Prostate gland (tissue), 2 donors: ENCODE measurements around the gene CACNA1B. TPM values are rescaled to one million over a fixed set of nuclear protein-coding genes. Genes with fewer than 3 reads are reported as not detected.

Experiments
- DNase-seq: peaks from one replicate; pipeline ENCODE4 v3.0.0-alpha.2; 2019; ENCODE audit warnings: low spot score
- H3K27ac ChIP-seq, 2 donors: fragments of 200-600 bp; sonication (generic); 2 replicates each; pipeline ENCODE4 v1.5.1; 2017 to 2019
- H3K27me3 ChIP-seq: fragments of 200-600 bp; sonication (generic); replicated peaks from 2 replicates; pipeline ENCODE4 v1.5.1; 2019; ENCODE audit not compliant: insufficient read depth
- H3K36me3 ChIP-seq, 2 donors: fragments of 200-600 bp; sonication (generic); 1 replicate in 1 of 2; 2 replicates in 1 of 2; pipeline versions ENCODE4 v1.5.1 to v1.8.1; 2017 to 2019
- H3K4me1 ChIP-seq: fragments of 200-600 bp; sonication (generic); replicated peaks from 2 replicates; pipeline ENCODE4 v1.5.1; 2019
- H3K4me3 ChIP-seq, 2 donors: fragments of 200-600 bp; sonication (generic); 2 replicates each; pipeline ENCODE4 v1.5.1; 2017 to 2019
- H3K9me3 ChIP-seq: fragments of 200-600 bp; sonication (generic); 2 replicates; pipeline ENCODE4 v1.5.1; 2017
- CTCF ChIP-seq, 4 experiments: fragments of 200-600 bp in 2 of 4; fragments of 450-650 bp in 2 of 4; sonication (generic) in 2 of 4; IDR thresholded peaks; 1 replicate in 3 of 4; 2 replicates in 1 of 4; pipeline ENCODE4 v1.5.1; 2016 to 2019; ENCODE audit warnings: antibody characterized with exemption in 4 of 4, mild to moderate bottlenecking in 2 of 4, moderate library complexity in 2 of 4
- POLR2A ChIP-seq: fragments of 450-650 bp; IDR thresholded peaks from one replicate; pipeline ENCODE4 v1.6.1; 2016; ENCODE audit warnings: antibody characterized with exemption, mild to moderate bottlenecking
- POLR2AphosphoS5 ChIP-seq: sonication (generic); formaldehyde crosslinking; IDR thresholded peaks from one replicate; pipeline ENCODE4 v1.6.1; 2017; ENCODE audit warnings: antibody characterized with exemption
- WGBS: methylation state at CpG from one replicate; pipeline ENCODE4 v1.1.5; 2018; 5-methylcytosine and 5-hydroxymethylcytosine counted together
- intact Hi-C: fragments of 100-400 bp; cut with DNase I; formaldehyde crosslinking; loops from one replicate; pipeline ENCODE4 v1.14.2; 2022
- total RNA-seq, 2 donors: library from RNA; depleted of rRNA; stranded (reverse); fragments of >200 nt; gene quantifications; one replicate each; pipeline ENCODE4 v1.1.0, GENCODE V29; 2016

Gene CACNA1B
- total RNA-seq, 2 donors from 2014 or later, result 0.36 to 6.0 TPM

- DNase-seq, result no peak
- Histone ChIP-seq H3K4me3 (no peak overlapping the region), H3K27ac (no peak overlapping the region), H3K27me3 (no peaks in the 10 kb centered on the region), H3K36me3 (no peaks in the 10 kb centered on the region), H3K9me3 (no peaks in the 10 kb centered on the region), H3K4me1 (no peaks in the 10 kb centered on the region)
- TF ChIP-seq POLR2A, result no peak
- TF ChIP-seq POLR2AphosphoS5, result no peak
- intact Hi-C loops, result no loop called here
- 83% methylated on average over 18 of the region's 18 CpGs for WGBS
Observed at GRCh38 chr9:137970686-137971476, 93.3 kb downstream of the CACNA1B start.

- H3K27ac ChIP-seq, result no peak overlapping the region
- TF ChIP-seq CTCF (IDR thresholded peaks at IDR 0.05) (no peak), POLR2AphosphoS5 (no peak), POLR2A (no peak)
- H3K9me3 ChIP-seq, result no peaks in the 10 kb centered on the region
- H3K4me1 ChIP-seq, result no peaks in the 10 kb centered on the region
- H3K27me3 ChIP-seq, result no peaks in the 10 kb centered on the region
- no peak for DNase-seq
- H3K36me3 ChIP-seq, result no peaks in the 10 kb centered on the region
- intact Hi-C loops, result no loop called here
- WGBS, result 93% methylated on average over 16 of the region's 16 CpGs
- no peak overlapping the region for H3K4me3 ChIP-seq
Observed at GRCh38 chr9:137971477-137972138, 94.0 kb downstream of the CACNA1B start.

- no peak for TF ChIP-seq POLR2AphosphoS5
- no peak for TF ChIP-seq CTCF (IDR thresholded peaks at IDR 0.05)
- TF ChIP-seq POLR2A, result no peak
- H3K4me1 ChIP-seq, result no peaks in the 10 kb centered on the region
- no peaks in the 10 kb centered on the region for H3K9me3 ChIP-seq
- no peak overlapping the region for H3K4me3 ChIP-seq
- no peaks in the 10 kb centered on the region for H3K27me3 ChIP-seq
- H3K27ac ChIP-seq, result no peak overlapping the region
- no peaks in the 10 kb centered on the region for H3K36me3 ChIP-seq
- 91% methylated on average over 16 of the region's 16 CpGs for WGBS
- DNase-seq, result no peak
- intact Hi-C loops, result no loop called here
Observed at GRCh38 chr9:137972355-137972987, 94.9 kb downstream of the CACNA1B start.

- DNase-seq, result no peak
- intact Hi-C loops, result no loop called here
- no peak for TF ChIP-seq POLR2AphosphoS5
- no peak for TF ChIP-seq POLR2A
- no peak for TF ChIP-seq CTCF (IDR thresholded peaks at IDR 0.05)
- H3K27ac ChIP-seq, result no peak overlapping the region
- H3K9me3 ChIP-seq, result no peaks in the 10 kb centered on the region
- H3K36me3 ChIP-seq, result no peaks in the 10 kb centered on the region
- no peaks in the 10 kb centered on the region for H3K4me1 ChIP-seq
- 73% methylated on average over 13 of the region's 13 CpGs for WGBS
- no peaks in the 10 kb centered on the region for H3K27me3 ChIP-seq
- no peak overlapping the region for H3K4me3 ChIP-seq
Observed at GRCh38 chr9:137972988-137973470, 95.4 kb downstream of the CACNA1B start.

GRCh38 chr9:137973829-137974416, 96.3 kb downstream of the CACNA1B start:
- H3K4me1 ChIP-seq, result no peaks in the 10 kb centered on the region
- no peaks in the 10 kb centered on the region for H3K27me3 ChIP-seq
- H3K4me3 ChIP-seq, result no peak overlapping the region
- no peaks in the 10 kb centered on the region for H3K36me3 ChIP-seq
- no peaks in the 10 kb centered on the region for H3K9me3 ChIP-seq
- intact Hi-C loops, result no loop called here
- no peak for DNase-seq
- H3K27ac ChIP-seq, result no peak overlapping the region
- WGBS, result 90% methylated on average over 10 of the region's 10 CpGs
- TF ChIP-seq POLR2A (no peak), POLR2AphosphoS5 (no peak), CTCF (IDR thresholded peaks at IDR 0.05) (no peak)
